PFSK-1 (cell line): ENCODE data around the gene SCARB1.

Experiments
- FOXP2 ChIP-seq: optimal IDR thresholded peaks from 2 replicates; pipeline ENCODE3; 2011; ENCODE audit warnings: borderline replicate concordance, control low read depth, inconsistent platforms; ENCODE audit not compliant: insufficient read depth; ENCODE audit errors: extremely low read length, extremely low read depth
- POLR2AphosphoS5 ChIP-seq: IDR thresholded peaks from 2 replicates; pipeline ENCODE4 v1.6.1; 2012; ENCODE audit warnings: low read depth, mild to moderate bottlenecking, control low read depth, low read length, moderate library complexity
- REST ChIP-seq, 2 experiments: IDR thresholded peaks; 2 replicates each; pipeline versions ENCODE4 v1.6.1 to v1.8.0; 2011 to 2012; ENCODE audit warnings: low read depth in 2 of 2, low read length in 2 of 2, control low read depth in 1 of 2, inconsistent platforms in 1 of 2, mild to moderate bottlenecking in 1 of 2, moderate library complexity in 1 of 2; ENCODE audit not compliant: insufficient read depth in 1 of 2
- SIN3A ChIP-seq: IDR thresholded peaks from 2 replicates; pipeline ENCODE4 v1.6.1; 2012; ENCODE audit warnings: mild to moderate bottlenecking, low read length, moderate library complexity, borderline replicate concordance; ENCODE audit not compliant: insufficient read depth
- TAF1 ChIP-seq: IDR thresholded peaks from 2 replicates; pipeline ENCODE4 v1.6.1; 2012; ENCODE audit warnings: low read length, control low read depth, borderline replicate concordance; ENCODE audit not compliant: insufficient read depth

The SCARB1 gene

GRCh38 chr12:124813782-124814181 is 49.9 kb downstream of the SCARB1 start:
- TF ChIP-seq SIN3A (no peak), TAF1 (no peak), POLR2AphosphoS5 (no peak), REST (IDR thresholded peaks at IDR 0.05; ENCODE audit: insufficient read depth in 1 of 2, low read depth in 2 of 2, low read length in 2 of 2) (no peak), FOXP2 (no peak)

GRCh38 chr12:124812979-124813378 is 50.7 kb downstream of the SCARB1 start:
- TF ChIP-seq TAF1 = no peak
- no peak for TF ChIP-seq SIN3A
- TF ChIP-seq POLR2AphosphoS5 = no peak
- no peak for TF ChIP-seq FOXP2
- no peak for TF ChIP-seq REST (IDR thresholded peaks at IDR 0.05; ENCODE audit: insufficient read depth in 1 of 2, low read depth in 2 of 2, low read length in 2 of 2)

- TF ChIP-seq REST (IDR thresholded peaks at IDR 0.05; ENCODE audit: insufficient read depth in 1 of 2, low read depth in 2 of 2, low read length in 2 of 2) = no peak
- no peak for TF ChIP-seq FOXP2
- TF ChIP-seq POLR2AphosphoS5 = no peak
- TF ChIP-seq TAF1 = no peak
- no peak for TF ChIP-seq SIN3A
Measured at GRCh38 chr12:124812356-124812755, 51.3 kb downstream of the SCARB1 start.

GRCh38 chr12:124811633-124812032 is 52.0 kb downstream of the SCARB1 start:
- TF ChIP-seq SIN3A = no peak
- TF ChIP-seq FOXP2 = no peak
- no peak for TF ChIP-seq TAF1
- TF ChIP-seq REST (IDR thresholded peaks at IDR 0.05; ENCODE audit: insufficient read depth in 1 of 2, low read depth in 2 of 2, low read length in 2 of 2) = no peak
- TF ChIP-seq POLR2AphosphoS5 = no peak

- TF ChIP-seq FOXP2 (no peak), SIN3A (no peak), TAF1 (no peak), REST (IDR thresholded peaks at IDR 0.05; ENCODE audit: insufficient read depth in 1 of 2, low read depth in 2 of 2, low read length in 2 of 2) (no peak), POLR2AphosphoS5 (no peak)
Measured at GRCh38 chr12:124809878-124810277, 53.8 kb downstream of the SCARB1 start.
